WTC11 (cell line): ENCODE measurements around the gene TRIM62. TPM values are rescaled to one million over a fixed set of nuclear protein-coding genes. Genes with fewer than 3 reads are reported as not detected.
A peak's percentile ranks its signal among the peaks of the same experiment; 100 is the strongest.

Experiments
- ATAC-seq: fragments of 200-7000 bp; cut with Tn5 transposase; 2 replicates; pipeline ENCODE4 v1.10.0; 2021; ENCODE audit warnings: mild to moderate bottlenecking, moderate library complexity
- CTCF ChIA-PET: fragments of 300-600 bp; sonication (Branson Sonifier 250); formaldehyde crosslinking; loops from one replicate; lab custom pipeline; 2021; ENCODE audit warnings: antibody characterized with exemption; lab: Charles Lee
- POLR2A ChIA-PET: fragments of 350-600 bp; sonication (Branson Sonifier 250); formaldehyde crosslinking; loops from one replicate; lab custom pipeline; 2021; ENCODE audit warnings: antibody characterized with exemption; lab: Charles Lee
- DNase-seq: peaks from one replicate; pipeline ENCODE4 v3.0.0; 2021; ENCODE audit warnings: low spot score
- H3K27ac Mint-ChIP-seq: 2 replicates; pipeline ENCODE4 v1.8.0; 2021; ENCODE audit warnings: mixed read lengths
- H3K27me3 Mint-ChIP-seq: 2 replicates; pipeline ENCODE4 v1.8.0; 2021; ENCODE audit warnings: low read depth, mild to moderate bottlenecking, moderate library complexity, mixed read lengths
- H3K36me3 Mint-ChIP-seq: 2 replicates; pipeline ENCODE4 v1.8.0; 2021; ENCODE audit warnings: mixed read lengths
- H3K4me1 Mint-ChIP-seq: 2 replicates; pipeline ENCODE4 v1.8.0; 2022; ENCODE audit warnings: mixed read lengths
- H3K4me3 Mint-ChIP-seq: 2 replicates; pipeline ENCODE4 v1.8.0; 2021; ENCODE audit warnings: mild to moderate bottlenecking, moderate library complexity, mixed read lengths
- H3K9me3 Mint-ChIP-seq: 2 replicates; pipeline ENCODE4 v1.8.0; 2021; ENCODE audit warnings: mixed read lengths
- CBFB ChIP-seq: sonication (generic); formaldehyde crosslinking; IDR thresholded peaks from 2 replicates; pipeline ENCODE4 v1.8.1; 2022; ENCODE audit warnings: mild to moderate bottlenecking, low read depth, missing genetic modification reagents
- FOXP1 ChIP-seq: sonication (generic); formaldehyde crosslinking; IDR thresholded peaks from 2 replicates; pipeline ENCODE4 v1.8.0; 2022; ENCODE audit warnings: missing genetic modification reagents, mild to moderate bottlenecking, moderate library complexity, borderline replicate concordance
- total RNA-seq: library from RNA; stranded (reverse); gene quantifications from 3 replicates; pipeline ENCODE4 v1.2.3, GENCODE V29; 2021
- TF ChIP-seq, protein P1 (sequence below): sonication (generic); formaldehyde crosslinking; IDR thresholded peaks from 2 replicates; pipeline ENCODE4 v1.8.1; 2023; ENCODE audit warnings: mild to moderate bottlenecking, missing genetic modification reagents, moderate library complexity
- TF ChIP-seq, protein P2 (sequence below): fragments of 200-600 bp; IDR thresholded peaks from 2 replicates; pipeline ENCODE4 v1.8.0; 2022; ENCODE audit warnings: antibody characterized with exemption
- TF ChIP-seq, protein P3 (sequence below): sonication (generic); formaldehyde crosslinking; IDR thresholded peaks from 2 replicates; pipeline ENCODE4 v1.8.0; 2022; ENCODE audit warnings: mild to moderate bottlenecking, missing genetic modification reagents
- TF ChIP-seq, protein P4 (sequence below): sonication (generic); formaldehyde crosslinking; IDR thresholded peaks from 2 replicates; pipeline ENCODE4 v1.8.1; 2023; ENCODE audit warnings: mild to moderate bottlenecking, missing genetic modification reagents, borderline replicate concordance
- TF ChIP-seq, protein P5 (sequence below): sonication (generic); formaldehyde crosslinking; IDR thresholded peaks from 2 replicates; pipeline ENCODE4 v1.8.0; 2022; ENCODE audit warnings: missing genetic modification reagents

Gene TRIM62
- total RNA-seq, 1 experiment from 2014 or later: 13.6 TPM

DNA sequence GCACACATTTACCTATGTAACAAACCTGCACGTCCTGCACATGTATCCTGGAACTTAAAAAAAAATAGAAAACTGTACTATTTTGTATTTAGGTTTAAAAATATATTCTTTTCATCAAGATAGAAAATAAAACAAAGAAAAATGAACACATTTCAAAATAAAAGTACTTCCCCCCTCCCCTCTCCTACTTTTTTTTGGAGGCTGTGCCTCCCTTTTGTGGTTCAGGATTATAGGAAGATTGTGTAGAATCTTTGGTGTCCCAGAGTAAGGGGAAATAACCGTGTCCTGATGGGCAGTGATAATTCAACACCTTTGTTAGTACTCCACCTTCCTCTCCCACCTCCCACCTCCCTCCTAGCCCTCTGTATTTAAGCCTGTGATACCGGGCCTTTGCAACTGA is 40.1 kb downstream of the TRIM62 start (continued):
- TF ChIP-seq, protein P1, sequence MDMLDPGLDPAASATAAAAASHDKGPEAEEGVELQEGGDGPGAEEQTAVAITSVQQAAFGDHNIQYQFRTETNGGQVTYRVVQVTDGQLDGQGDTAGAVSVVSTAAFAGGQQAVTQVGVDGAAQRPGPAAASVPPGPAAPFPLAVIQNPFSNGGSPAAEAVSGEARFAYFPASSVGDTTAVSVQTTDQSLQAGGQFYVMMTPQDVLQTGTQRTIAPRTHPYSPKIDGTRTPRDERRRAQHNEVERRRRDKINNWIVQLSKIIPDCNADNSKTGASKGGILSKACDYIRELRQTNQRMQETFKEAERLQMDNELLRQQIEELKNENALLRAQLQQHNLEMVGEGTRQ (CRISPR knock-in tag): no peak
- TF ChIP-seq, protein P2, sequence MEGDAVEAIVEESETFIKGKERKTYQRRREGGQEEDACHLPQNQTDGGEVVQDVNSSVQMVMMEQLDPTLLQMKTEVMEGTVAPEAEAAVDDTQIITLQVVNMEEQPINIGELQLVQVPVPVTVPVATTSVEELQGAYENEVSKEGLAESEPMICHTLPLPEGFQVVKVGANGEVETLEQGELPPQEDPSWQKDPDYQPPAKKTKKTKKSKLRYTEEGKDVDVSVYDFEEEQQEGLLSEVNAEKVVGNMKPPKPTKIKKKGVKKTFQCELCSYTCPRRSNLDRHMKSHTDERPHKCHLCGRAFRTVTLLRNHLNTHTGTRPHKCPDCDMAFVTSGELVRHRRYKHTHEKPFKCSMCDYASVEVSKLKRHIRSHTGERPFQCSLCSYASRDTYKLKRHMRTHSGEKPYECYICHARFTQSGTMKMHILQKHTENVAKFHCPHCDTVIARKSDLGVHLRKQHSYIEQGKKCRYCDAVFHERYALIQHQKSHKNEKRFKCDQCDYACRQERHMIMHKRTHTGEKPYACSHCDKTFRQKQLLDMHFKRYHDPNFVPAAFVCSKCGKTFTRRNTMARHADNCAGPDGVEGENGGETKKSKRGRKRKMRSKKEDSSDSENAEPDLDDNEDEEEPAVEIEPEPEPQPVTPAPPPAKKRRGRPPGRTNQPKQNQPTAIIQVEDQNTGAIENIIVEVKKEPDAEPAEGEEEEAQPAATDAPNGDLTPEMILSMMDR: no peak
- no peak for TF ChIP-seq CBFB (CRISPR knock-in tag)

DNA sequence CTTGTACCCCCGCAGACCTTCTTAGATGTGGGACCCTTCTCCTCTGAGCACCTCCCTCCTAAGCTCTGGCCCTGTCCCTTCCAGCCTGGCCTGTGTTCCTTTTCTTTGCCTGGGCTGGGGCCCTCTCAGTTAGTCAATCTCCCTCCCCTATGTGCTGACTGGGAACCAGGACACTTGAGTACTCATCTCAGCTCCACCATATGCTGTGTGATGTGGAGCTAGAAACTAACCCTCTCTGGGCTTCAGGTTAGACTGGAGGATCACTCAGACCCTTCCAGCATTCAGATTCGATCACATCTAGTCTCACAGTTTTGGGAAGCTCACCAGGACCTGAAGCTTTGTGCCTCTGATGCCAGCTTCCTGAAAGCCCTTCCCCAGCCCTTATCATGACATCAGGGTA is 40.6 kb downstream of the TRIM62 start:
- CTCF ChIA-PET: interaction anchor here (1.1 to 8.6 kb wide), 9 partner anchors 10 to 197 kb away, joined by 3 to 117 read pairs (median 12); partner anchors contain the start of gene TRIM62
- no peaks in the 10 kb centered on the region for H3K9me3 Mint-ChIP-seq
- TF ChIP-seq, protein P2: no peak
- TF ChIP-seq, protein P3, sequence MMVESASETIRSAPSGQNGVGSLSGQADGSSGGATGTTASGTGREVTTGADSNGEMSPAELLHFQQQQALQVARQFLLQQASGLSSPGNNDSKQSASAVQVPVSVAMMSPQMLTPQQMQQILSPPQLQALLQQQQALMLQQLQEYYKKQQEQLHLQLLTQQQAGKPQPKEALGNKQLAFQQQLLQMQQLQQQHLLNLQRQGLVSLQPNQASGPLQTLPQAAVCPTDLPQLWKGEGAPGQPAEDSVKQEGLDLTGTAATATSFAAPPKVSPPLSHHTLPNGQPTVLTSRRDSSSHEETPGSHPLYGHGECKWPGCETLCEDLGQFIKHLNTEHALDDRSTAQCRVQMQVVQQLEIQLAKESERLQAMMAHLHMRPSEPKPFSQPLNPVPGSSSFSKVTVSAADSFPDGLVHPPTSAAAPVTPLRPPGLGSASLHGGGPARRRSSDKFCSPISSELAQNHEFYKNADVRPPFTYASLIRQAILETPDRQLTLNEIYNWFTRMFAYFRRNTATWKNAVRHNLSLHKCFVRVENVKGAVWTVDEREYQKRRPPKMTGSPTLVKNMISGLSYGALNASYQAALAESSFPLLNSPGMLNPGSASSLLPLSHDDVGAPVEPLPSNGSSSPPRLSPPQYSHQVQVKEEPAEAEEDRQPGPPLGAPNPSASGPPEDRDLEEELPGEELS (CRISPR knock-in tag): 0 out of 2 replicates have a peak, but pooled peaks have one; percentile 12
- TF ChIP-seq, all 79 proteins: peak for 1
- POLR2A ChIA-PET: interaction anchor here (1.0 kb wide), 1 partner anchor 39 kb away, joined by 3 read pairs; no protein-coding TSS in a partner anchor
- H3K4me3 Mint-ChIP-seq: no peak overlapping the region
- no peaks in the 10 kb centered on the region for H3K36me3 Mint-ChIP-seq
- ATAC-seq: no peak
- peaks cover 57% of the 10 kb centered on the region for H3K4me1 Mint-ChIP-seq
- H3K27me3 Mint-ChIP-seq: no peaks in the 10 kb centered on the region; the same call in 1 of the 2 replicates
- no peak for DNase-seq
- H3K27ac Mint-ChIP-seq: peak overlapping the region; percentile 23

DNA sequence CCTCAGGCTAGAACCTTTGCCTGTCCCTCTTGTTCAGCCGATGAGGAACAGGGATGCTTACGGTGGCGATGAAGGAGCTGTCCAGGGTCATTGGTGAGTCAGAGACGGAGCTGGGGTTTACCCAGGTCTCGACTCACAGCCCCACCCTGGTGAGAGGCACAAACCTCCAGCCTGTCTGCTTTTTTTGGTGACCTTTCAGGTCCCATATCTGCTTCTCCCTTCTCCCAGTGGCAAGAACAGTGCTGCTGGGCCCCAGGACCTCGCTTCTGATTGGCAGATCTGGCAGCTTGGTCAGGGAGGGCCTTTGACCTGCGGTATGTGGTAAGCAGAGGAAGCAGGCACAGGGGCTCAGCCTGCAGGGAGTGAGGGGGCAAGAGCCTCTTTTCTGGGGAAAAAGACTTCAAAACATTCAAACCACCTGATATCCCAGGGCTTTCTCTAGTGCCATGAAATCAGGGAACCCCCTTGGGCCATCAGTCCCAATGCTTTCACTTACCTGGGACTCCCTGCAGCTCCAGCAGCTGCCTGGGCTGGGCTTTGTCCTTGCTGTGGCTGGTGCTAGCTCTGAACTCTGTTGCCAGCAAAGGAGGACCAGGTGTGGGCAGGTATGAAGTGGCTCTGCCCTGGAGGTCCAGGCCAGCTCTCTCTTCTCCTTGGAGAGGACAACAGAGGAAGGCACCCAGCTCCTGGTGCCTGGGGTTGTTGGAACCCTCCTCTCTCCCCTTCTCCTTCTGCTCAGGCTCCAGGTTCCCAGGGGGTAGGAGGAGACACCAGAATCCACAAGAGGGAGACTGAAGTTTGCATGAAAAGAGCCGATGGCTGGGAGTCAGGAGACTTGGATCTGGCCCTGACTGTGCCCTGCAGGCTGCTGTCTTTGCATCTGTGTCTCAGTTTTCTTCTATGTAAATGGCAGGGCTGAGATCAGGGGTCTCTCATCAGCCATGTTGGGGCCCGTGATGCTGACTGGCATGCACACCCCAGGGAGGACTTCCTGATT is 41.4 kb downstream of the TRIM62 start:
- no peak for DNase-seq

More for the DNA sequence above, 41.4 kb downstream of the TRIM62 start:
- ChIA-PET POLR2A (interaction anchor here (0.6 to 1.0 kb wide), 2 partner anchors 40 kb away, joined by 3 read pairs; no protein-coding TSS in a partner anchor), CTCF (interaction anchor here (0.8 to 8.6 kb wide), 21 partner anchors 8 to 330 kb away, joined by 3 to 117 read pairs (median 3); partner anchors contain the start of gene TRIM62)
- Mint-ChIP-seq H3K4me3 (no peak overlapping the region), H3K9me3 (no peaks in the 10 kb centered on the region), H3K4me1 (peaks cover 57% of the 10 kb centered on the region), H3K27me3 (no peaks in the 10 kb centered on the region; the same call in 1 of the 2 replicates), H3K27ac (peak overlapping the region; percentile 49; the same call in 1 of the 2 replicates), H3K36me3 (no peaks in the 10 kb centered on the region)
- peak; percentile 16; the same call in 1 of the 2 replicates for TF ChIP-seq FOXP1 (CRISPR knock-in tag)
- TF ChIP-seq, protein P4, sequence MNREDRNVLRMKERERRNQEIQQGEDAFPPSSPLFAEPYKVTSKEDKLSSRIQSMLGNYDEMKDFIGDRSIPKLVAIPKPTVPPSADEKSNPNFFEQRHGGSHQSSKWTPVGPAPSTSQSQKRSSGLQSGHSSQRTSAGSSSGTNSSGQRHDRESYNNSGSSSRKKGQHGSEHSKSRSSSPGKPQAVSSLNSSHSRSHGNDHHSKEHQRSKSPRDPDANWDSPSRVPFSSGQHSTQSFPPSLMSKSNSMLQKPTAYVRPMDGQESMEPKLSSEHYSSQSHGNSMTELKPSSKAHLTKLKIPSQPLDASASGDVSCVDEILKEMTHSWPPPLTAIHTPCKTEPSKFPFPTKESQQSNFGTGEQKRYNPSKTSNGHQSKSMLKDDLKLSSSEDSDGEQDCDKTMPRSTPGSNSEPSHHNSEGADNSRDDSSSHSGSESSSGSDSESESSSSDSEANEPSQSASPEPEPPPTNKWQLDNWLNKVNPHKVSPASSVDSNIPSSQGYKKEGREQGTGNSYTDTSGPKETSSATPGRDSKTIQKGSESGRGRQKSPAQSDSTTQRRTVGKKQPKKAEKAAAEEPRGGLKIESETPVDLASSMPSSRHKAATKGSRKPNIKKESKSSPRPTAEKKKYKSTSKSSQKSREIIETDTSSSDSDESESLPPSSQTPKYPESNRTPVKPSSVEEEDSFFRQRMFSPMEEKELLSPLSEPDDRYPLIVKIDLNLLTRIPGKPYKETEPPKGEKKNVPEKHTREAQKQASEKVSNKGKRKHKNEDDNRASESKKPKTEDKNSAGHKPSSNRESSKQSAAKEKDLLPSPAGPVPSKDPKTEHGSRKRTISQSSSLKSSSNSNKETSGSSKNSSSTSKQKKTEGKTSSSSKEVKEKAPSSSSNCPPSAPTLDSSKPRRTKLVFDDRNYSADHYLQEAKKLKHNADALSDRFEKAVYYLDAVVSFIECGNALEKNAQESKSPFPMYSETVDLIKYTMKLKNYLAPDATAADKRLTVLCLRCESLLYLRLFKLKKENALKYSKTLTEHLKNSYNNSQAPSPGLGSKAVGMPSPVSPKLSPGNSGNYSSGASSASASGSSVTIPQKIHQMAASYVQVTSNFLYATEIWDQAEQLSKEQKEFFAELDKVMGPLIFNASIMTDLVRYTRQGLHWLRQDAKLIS: no peak
- TF ChIP-seq, protein P3 (CRISPR knock-in tag): 0 out of 2 replicates have a peak, but pooled peaks have one; percentile 40
- TF ChIP-seq, protein P5, sequence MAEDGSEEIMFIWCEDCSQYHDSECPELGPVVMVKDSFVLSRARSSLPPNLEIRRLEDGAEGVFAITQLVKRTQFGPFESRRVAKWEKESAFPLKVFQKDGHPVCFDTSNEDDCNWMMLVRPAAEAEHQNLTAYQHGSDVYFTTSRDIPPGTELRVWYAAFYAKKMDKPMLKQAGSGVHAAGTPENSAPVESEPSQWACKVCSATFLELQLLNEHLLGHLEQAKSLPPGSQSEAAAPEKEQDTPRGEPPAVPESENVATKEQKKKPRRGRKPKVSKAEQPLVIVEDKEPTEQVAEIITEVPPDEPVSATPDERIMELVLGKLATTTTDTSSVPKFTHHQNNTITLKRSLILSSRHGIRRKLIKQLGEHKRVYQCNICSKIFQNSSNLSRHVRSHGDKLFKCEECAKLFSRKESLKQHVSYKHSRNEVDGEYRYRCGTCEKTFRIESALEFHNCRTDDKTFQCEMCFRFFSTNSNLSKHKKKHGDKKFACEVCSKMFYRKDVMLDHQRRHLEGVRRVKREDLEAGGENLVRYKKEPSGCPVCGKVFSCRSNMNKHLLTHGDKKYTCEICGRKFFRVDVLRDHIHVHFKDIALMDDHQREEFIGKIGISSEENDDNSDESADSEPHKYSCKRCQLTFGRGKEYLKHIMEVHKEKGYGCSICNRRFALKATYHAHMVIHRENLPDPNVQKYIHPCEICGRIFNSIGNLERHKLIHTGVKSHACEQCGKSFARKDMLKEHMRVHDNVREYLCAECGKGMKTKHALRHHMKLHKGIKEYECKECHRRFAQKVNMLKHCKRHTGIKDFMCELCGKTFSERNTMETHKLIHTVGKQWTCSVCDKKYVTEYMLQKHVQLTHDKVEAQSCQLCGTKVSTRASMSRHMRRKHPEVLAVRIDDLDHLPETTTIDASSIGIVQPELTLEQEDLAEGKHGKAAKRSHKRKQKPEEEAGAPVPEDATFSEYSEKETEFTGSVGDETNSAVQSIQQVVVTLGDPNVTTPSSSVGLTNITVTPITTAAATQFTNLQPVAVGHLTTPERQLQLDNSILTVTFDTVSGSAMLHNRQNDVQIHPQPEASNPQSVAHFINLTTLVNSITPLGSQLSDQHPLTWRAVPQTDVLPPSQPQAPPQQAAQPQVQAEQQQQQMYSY (CRISPR knock-in tag): peak; percentile 62
- ATAC-seq: peak; percentile 66
